ENCODE data around the gene GADD45GIP1.
"Not testable (repeated sequence)": the region's sequence is repeated elsewhere in the genome, so short reads cannot be mapped to it uniquely, and the experiment has no call there.

Gene GADD45GIP1

DNA sequence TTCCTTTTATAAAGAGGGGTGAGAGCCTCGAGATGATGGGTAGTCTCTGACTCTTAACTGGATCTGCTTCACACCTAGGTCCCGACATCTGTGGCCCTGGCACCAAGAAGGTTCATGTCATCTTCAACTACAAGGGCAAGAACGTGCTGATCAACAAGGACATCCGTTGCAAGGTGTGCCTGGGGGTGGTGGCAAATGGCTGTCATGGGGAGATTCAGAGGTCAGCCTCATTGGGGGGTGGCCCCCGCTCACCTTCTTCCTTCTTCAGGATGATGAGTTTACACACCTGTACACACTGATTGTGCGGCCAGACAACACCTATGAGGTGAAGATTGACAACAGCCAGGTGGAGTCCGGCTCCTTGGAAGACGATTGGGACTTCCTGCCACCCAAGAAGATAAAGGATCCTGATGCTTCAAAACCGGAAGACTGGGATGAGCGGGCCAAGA, 17.0 kb downstream of the GADD45GIP1 start:
- no peak for DNase-seq

DNA sequence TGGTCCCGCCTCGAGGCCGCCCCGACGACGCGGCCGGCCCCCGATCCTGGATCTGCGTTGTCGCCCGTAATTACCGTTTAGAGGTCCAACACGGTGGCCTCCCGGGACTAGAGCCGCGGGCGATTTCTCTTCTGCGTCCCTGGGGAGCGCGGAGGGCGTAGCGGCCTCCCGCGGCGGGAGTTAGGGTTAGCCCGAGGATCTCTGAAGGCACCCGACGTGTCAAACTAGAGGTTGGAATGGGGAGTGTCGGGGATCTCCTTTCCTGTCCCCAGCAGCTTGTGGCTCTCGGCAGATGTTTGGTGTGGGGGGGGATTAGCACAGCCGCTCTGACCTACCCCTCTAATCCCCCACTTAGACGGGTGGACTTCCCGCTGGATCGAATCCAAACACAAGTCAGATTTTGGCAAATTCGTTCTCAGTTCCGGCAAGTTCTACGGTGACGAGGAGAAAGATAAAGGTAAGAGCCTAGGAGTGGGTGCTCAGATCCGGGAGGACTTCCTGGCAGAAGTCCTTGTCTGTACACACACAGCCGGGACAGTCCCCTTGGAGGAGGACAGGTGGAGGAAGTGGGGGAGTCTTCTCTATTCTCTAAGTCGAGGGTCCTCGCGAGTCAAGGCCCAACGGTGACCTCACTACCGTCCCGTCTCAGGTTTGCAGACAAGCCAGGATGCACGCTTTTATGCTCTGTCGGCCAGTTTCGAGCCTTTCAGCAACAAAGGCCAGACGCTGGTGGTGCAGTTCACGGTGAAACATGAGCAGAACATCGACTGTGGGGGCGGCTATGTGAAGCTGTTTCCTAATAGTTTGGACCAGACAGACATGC, 18.0 kb downstream of the GADD45GIP1 start:
- no peak for DNase-seq

DNA sequence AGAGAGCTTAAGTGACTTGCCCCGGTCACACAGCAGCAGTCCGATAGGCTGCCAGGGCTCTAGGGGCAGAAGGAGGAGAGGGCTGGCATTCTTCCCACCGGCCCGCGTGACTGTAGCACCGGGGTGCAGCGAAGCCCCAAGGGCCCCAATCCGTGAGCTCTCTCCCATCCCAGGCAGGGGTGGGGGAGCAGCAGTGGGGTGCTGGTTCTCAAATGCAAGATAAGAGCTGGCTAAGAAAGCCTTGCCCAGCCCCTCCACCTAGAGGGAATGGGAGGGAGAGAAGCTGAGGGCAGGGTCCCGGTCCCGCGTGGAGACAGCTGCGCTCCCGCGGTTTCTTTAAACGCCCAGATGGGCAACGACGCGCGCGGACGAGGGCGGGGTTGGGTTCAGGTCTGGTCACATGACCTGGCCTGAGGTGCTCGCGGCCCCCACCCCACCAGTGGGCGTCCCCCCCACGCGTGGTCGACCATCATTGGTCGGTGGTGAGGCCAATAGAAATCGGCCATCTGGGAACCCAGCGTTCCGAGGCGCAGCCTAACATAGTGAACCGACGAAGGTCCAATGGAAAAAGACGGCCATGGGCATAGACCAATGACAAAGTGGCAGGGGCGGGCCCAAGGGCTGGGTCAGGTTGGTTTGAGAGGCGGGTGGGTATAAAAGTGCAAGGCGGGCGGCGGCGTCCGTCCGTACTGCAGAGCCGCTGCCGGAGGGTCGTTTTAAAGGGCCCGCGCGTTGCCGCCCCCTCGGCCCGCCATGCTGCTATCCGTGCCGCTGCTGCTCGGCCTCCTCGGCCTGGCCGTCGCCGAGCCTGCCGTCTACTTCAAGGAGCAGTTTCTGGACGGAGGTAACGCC, 18.9 kb downstream of the GADD45GIP1 start, which contains the start of gene CALR:
TSS of gene CALR (plus strand) at position 683 of the 852 bp plus-strand sequence. CDS start at position 754, 71 bp downstream.
- DNase-seq, result peak; percentile 100

- DNase-seq, result no peak
These were observed 19.7 kb downstream of the GADD45GIP1 start for GRCh38 chr19:12937093-12937926.

- no peak for DNase-seq
These were observed 20.4 kb downstream of the GADD45GIP1 start for GRCh38 chr19:12936582-12936981.

DNA sequence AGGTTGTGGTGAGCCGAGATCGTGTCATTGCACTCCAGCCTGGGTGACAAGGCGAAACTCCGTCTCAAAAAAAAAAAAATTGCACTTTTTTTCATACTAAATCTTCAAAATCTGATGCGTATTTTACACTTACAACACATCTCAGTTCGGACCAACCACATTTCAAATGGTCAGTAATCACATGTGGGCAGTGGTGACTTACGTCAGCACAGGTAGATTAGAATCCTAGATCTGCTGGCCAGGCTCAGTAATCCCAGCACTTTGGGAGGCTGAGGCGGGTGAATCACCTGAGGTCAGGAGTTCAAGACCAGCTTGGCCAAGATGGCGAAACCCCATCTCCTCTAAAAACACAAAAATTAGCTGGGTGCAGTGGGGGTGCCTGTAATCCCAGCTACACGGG, 22.0 kb downstream of the GADD45GIP1 start:
- no peak for DNase-seq

DNA sequence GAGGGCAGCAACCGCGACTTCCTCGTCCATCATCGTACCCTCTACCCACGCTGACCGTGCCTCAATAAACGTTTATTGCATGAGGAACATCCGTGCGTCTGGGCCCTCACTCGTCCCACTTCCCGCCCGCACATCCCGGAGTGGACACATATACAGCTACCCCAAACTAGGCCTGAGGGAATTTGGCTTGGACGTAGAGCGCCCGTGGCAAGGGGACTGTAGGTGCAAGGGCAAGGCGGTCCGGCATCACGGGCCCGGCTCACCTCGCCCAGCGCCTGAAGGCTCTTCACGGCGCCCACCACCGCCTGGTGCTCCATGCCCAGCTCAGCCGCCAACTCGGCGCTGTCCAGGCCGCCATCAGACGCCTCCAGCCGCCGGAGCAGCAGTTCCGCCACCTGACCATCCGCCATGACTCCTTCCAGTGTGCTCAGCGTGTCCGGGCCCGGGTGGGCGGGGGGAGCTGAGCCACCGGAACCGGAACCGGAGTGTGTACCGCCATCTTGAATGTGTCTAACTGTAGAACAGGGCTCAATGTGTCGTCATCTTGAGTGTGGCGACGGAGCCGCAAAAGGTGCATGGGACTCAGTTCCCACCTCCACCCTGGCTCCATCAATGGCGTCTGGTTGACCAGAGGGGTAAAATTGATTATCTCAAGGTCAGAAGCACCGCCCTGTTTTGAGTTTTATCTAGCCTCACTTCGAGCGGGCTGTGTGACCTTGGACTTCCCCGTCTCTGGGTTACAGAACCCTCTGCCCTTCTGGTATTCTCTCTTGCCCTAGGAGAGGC, 23.5 kb downstream of the GADD45GIP1 start, which contains the start of gene FARSA:
TSS of gene FARSA (minus strand) at position 425 of the 786 bp plus-strand sequence. CDS start at position 410, 15 bp downstream.
- peak; percentile 88 for DNase-seq

- DNase-seq, result no peak
These were observed 24.4 kb downstream of the GADD45GIP1 start for GRCh38 chr19:12932392-12933286.

DNA sequence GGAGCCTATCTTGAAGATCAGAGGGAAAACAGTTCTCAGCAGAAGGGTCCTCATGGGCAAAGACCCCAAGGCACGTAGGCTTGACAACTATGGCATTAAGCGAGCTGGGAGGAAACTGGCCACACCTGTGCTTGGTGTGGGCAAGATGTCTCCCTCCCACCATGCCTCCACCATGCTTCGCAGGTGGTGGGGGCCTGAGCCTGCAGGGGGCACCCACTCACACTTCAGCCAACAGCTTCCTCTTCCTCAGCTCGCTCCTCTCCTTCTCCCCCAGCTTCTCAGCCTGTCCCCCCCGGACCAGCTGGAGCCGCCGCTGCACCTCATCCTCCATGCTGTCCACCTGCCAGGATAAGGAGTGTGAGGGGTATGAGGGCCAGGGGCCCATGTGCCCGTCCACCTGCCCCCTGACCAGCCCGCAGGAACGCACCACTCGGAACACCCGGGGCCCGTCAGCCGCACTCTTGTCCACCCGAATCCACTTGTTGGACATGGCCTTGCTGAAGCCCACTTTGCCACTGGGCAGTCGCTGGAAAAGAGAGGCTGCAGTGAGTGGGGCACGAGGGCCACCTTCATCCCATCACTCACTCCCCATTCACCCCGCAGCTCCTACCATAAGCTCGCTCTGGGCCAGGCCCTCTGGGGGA, 26.9 kb downstream of the GADD45GIP1 start:
- no peak for DNase-seq

DNA sequence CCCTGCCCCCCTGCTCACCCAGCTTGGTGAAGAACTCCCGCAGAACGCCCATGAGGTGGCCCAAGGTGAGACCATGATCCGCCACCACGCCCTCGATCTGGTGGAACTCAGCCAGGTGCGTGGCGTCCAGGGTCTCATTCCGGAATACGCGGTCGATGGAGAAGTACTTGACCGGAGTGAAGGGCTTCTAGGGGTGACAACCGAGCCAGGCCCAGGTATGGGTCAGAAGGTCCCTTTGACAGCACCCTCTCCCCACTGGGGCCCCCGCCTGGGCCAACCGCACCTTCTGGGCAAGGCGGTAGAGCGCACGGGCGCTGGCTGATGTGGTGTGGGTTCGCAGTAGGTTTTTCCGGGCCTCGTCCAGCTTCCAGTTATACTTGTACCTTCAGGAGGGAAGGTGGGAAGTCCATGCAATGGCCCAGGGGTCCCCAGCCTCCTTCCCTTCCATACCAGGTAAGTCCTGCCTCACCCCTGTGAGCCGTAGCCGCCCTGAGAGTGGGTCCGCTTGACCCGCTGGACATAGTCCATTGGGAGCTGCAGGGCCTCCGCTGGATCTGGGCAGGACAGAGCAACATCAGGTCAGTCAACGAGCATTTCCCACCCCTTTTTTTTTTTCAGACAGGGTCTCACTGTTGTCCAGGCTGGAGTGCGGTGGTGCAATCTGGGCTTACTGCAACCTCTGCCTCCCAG, 32.3 kb downstream of the GADD45GIP1 start:
- DNase-seq, result no peak

GRCh38 chr19:12922959-12923358, 34.1 kb downstream of the GADD45GIP1 start:
- no peak for DNase-seq

GRCh38 chr19:12921047-12921446, 36.0 kb downstream of the GADD45GIP1 start:
- no peak for DNase-seq

- no peak for DNase-seq
These were observed 38.8 kb downstream of the GADD45GIP1 start for GRCh38 chr19:12918253-12918652.

GRCh38 chr19:12915860-12916259, 41.2 kb downstream of the GADD45GIP1 start:
- DNase-seq, result not testable (repeated sequence)

DNA sequence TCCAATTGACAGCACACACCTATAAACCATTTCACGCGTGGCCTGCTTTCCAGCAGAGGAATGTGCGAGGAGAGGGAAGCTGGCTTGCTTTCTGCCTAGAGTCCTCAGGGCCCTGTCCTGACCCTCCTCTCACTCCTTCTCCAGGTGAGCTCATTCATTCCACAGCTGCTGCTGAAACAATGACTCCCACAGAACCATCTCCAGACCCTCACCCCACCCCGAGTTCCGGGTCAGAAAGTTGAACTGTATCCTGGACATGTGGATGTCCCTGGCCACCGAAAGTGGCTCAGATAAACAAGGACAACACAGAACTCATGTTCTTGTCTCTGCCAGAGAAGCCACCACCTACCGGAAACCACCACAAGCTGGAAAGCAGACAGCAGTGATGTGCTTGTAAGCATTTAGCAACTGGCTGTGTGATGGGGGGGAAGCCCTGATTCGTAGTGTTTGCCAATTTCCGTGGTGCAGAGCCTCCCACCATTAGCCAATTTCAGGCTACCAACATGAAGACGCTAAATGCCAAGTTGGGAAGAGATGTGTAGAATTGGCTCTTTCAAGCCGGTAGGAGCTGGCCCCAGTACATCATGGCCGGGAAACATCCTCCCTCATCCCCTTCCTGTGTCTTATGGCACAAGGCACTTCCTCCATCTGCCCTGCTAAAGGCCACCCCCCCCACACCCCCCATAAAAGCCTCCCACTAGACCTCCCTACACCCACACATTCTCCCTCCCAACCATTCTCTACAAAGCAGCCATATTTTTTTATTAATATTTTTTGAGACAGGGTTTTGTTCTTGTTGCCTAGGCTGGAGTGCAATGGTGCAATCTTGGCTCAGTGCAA, 43.0 kb downstream of the GADD45GIP1 start:
- DNase-seq, result peak; percentile 25

DNA sequence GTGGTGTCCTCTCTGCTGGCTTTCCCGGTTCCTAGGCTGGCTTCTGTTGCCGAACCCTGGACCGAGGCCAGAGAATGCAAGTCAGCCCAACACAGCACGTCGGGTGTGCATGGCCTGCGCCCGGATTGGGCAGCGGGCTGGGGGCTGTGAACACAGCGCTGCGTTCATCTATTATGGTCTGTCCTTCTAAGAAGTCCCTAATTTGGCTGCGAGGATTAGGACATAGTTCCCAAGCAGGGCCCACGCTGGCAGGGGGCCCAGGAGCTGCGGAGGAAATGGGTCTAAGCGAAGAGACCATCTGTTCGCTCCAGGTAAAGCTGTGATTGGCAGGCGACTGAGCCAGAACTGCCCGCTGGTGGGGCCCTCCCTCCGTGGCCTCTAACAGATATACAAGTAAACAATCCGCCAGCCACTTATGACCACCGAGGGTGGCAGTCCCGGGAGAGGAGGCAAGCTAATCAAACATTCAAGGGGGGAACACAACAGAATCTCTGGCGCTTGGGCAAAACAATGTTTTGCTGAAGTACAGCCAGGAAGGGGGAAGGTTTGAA, 43.9 kb downstream of the GADD45GIP1 start:
- peak; percentile 73 for DNase-seq

DNA sequence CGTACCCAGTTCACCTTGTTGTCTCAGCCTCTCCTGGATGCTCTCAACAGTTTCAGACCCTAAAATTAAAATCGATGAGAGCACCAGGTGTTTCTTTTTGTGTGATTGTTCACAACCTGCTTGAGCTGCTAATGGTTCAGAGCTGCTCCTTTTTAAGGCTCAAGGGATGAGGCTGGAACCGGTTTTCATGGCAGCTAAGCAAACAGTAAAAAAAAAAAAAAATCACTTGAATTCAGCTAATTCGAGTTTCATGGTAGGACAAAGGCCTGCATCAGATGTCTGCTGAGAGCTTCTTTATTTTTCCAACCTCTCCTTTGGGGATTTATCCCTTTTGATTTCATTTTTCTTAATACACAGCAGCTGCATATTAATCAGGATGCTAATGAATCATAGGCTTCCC, 44.5 kb downstream of the GADD45GIP1 start:
- DNase-seq, result no peak

DNA sequence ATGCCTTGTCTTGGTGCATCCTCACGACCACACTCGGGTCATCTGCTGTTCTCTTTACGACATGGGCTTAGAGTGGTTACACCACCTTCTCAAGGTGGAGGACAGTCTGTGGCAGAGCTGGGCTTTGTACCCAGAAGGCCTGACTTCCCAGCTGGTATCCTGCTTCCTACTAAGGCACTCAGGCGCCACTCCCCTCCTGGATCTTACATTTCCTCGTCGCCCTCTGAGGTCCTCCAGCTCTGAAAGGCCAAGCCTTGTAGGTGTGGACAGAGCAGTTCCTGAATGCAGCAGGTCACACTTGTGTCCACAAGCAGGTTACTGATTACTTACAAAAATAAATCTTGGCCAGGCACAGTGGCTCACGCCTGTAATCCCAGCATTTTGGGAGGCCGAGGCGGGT, 49.9 kb downstream of the GADD45GIP1 start:
- DNase-seq, result no peak

All from fibroblast of skin of abdomen (primary cell).